Measurements from ENCODE around the gene APH1B.

Gene APH1B

DNA sequence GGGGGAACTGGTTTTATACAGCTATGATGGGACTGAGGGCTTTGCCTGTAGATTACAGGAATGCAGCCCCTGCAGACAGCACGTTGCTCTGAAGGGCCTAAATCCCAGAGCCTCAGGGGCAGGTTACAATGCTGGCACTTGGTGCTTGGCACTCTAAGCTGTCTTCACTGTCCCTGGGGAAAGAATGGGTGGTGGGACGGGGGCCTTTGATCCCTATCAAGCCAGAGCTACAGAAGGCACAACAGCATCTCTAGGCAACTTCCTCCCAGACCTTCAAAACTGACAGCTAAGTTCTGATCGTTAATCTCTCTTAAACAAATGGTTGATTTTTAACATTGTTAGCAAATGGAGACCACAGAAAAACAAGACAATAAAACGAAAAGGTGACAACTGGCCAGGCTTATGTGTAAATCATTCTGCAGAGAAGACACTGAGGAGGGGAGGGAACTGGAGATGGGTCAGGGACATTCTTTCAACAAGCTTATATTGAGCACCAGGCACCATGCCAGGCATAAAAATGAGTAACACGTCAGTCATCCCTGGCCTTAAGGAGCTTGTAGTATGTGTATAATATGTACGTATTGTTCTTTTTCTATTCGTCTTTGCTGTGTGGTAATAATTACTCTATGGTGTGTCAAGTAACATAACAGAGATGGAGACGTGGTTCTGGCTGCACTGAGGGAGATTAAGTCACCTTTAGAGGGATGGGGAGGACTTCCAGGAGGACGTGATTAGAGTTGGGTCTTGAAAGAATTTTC lies 55.1 kb downstream of the APH1B start:
- FAIRE-seq (no peak), DNase-seq (ENCODE audit: insufficient read length, low spot score) (no peak)
- TF ChIP-seq TAF1 (IDR thresholded peaks at IDR 0.05; ENCODE audit: low read depth, low read length) (no peak), POU2F2 (IDR thresholded peaks at IDR 0.05; ENCODE audit: low read depth, low read length) (no peak), SPI1 (IDR thresholded peaks at IDR 0.05; ENCODE audit: low read depth, low read length) (no peak)

DNA sequence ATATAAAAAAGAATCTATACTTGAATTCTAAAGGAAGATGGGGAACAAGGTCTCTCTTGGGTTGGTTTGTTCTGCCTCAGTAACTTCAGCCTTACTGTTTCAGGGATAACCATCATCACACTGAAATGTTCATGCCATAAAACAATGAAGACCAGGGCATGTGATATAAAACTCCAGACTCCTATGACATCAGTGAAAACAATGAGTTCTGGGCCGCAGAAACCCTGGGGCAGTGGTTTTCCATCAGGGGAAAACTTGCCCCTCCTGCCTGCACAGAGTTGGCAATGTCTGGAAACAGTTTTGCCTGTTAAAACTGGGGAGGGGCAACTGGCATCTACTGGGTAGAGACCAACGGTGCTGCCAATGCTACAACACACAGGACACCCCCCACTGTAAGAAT lies 57.4 kb downstream of the APH1B start:
- DNase-seq (ENCODE audit: insufficient read length, low spot score) (no peak), FAIRE-seq (no peak)
- TF ChIP-seq POLR2A (IDR thresholded peaks at IDR 0.05; ENCODE audit: low read depth, low read length) (no peak), TAF1 (IDR thresholded peaks at IDR 0.05; ENCODE audit: low read depth, low read length) (no peak), SPI1 (IDR thresholded peaks at IDR 0.05; ENCODE audit: low read depth, low read length) (no peak), POLR2AphosphoS5 (IDR thresholded peaks at IDR 0.05; ENCODE audit: low read depth, low read length) (no peak), POU2F2 (IDR thresholded peaks at IDR 0.05; ENCODE audit: low read depth, low read length) (no peak), PAX5 (IDR thresholded peaks at IDR 0.05; ENCODE audit: insufficient read depth, low read length, severe bottlenecking) (no peak)

DNA sequence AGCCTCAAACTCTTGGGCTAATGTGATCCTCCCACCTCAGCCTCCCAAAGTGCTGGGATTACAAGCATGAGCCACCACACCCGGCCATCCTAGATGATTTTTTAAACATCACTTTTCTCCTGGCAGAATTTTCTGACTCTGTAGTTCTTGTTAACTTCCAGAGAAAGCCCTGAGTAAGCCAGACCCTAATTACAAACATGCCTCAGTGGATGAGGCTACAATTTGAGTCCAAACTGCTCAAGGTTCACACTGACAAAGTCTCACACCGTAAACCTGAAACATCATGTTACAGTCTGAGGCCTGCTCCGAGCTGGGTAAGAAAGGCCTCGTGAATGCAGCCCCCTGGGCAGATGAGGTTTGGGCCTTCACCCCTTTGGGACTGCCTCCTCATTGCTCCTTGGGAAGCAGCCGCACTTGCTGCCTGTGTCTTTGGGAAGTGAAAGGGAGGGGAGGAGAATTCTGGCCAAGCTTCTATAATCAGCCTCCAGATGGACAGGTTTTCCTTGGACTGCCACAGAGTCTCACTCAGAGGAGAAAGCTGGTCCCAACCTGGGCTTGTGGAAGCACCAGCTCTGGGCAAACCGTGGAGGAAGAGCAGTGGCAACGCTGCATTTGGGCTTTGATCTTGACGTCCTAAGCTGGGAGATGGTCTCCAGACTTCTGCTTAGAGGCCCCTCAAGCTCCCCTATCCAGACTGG lies 58.3 kb downstream of the APH1B start:
- no peak for TF ChIP-seq SPI1 (IDR thresholded peaks at IDR 0.05; ENCODE audit: low read depth, low read length)
- no peak for TF ChIP-seq TAF1 (IDR thresholded peaks at IDR 0.05; ENCODE audit: low read depth, low read length)

DNA sequence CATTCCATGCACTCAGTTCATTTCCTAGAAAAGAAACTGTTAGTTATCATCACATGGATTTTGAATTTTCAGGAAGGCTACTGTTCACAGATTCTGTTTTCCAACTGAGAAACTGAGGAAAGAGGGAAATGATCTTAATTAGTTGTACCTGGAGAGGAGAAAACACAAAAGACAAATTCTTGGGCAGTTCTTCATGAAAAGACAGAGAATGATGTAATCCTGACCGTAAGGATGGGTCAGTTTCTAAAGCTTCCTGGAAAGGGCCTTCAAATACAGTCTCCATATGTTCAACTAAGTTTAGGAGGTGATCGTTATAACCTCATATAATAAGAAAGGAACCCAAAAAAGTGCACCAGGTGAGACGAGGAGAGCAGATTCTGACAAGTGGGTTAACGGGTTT lies 59.6 kb downstream of the APH1B start:
- DNase-seq (ENCODE audit: insufficient read length, low spot score) (no peak), FAIRE-seq (no peak)
- no peak for TF ChIP-seq POLR2AphosphoS5 (IDR thresholded peaks at IDR 0.05; ENCODE audit: low read depth, low read length)
- TF ChIP-seq POU2F2 (IDR thresholded peaks at IDR 0.05; ENCODE audit: low read depth, low read length), result no peak
- TF ChIP-seq PAX5 (IDR thresholded peaks at IDR 0.05; ENCODE audit: insufficient read depth, low read length, severe bottlenecking), result no peak
- TF ChIP-seq POLR2A (IDR thresholded peaks at IDR 0.05; ENCODE audit: low read depth, low read length), result no peak
- no peak for TF ChIP-seq SPI1 (IDR thresholded peaks at IDR 0.05; ENCODE audit: low read depth, low read length)
- no peak for TF ChIP-seq TAF1 (IDR thresholded peaks at IDR 0.05; ENCODE audit: low read depth, low read length)

More for the DNA sequence above, 58.3 kb downstream of the APH1B start:
- DNase-seq (ENCODE audit: insufficient read length, low spot score), result no peak
- FAIRE-seq, result no peak

DNA sequence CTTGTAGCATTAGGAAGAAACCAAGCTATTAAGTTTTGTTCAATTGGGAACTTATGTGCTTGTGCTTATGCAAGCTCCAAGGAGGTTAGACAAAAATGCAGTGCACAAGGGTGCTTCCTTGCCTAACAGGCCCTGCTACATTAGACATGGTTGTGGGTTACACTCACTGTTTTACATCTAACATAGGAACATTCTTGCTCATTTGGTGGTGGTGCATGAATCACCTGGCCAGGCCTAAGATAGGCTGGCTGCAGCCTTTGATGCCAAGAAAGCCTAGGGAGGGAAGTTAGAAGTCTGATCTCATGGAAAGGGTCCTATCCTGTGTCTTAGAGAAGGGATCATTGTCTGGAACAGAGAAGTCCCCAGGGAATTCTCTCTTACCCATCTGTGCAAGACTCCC lies 60.8 kb downstream of the APH1B start:
- DNase-seq (ENCODE audit: insufficient read length, low spot score) (no peak), FAIRE-seq (no peak)
- TF ChIP-seq TAF1 (IDR thresholded peaks at IDR 0.05; ENCODE audit: low read depth, low read length), result no peak

DNA sequence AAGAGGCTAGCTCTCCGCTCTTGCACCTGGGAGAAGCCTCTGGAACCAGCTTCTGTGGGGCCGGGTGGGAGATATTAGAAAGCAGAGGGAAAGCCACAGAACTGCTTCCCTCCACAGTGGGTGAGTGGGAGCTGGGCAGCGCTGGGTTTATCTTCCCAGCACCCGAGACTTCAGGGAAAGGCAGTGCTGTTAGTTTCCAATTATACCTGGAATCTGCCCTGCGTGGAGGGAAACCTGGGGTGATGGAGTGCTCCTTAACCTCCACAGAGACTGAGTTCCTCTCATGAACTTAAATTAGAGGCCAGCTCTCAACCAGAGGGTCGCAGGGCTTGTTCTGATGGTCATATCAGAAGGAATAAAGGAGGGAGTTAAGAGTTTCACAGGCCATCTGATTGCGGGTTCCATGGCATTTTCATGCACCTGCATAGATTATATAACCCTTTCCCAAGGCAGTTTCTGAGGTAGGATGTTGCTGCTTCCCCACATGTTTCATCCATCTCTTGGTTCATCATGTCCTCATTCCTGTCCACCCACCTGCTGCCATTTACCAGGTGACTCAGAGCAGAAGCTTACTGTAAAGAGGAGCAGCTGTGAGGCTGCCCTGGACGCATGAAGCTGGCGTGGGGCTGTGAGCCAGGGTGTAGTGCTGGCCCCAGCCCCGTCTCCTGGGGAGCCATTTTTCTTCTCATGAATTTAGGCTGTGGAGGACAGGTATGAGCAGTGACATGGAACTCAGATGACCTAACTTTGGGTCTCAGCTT lies 61.8 kb downstream of the APH1B start:
- TF ChIP-seq SPI1 (IDR thresholded peaks at IDR 0.05; ENCODE audit: low read depth, low read length) (no peak), POU2F2 (IDR thresholded peaks at IDR 0.05; ENCODE audit: low read depth, low read length) (no peak), TAF1 (IDR thresholded peaks at IDR 0.05; ENCODE audit: low read depth, low read length) (no peak), POLR2A (IDR thresholded peaks at IDR 0.05; ENCODE audit: low read depth, low read length) (no peak), POLR2AphosphoS5 (IDR thresholded peaks at IDR 0.05; ENCODE audit: low read depth, low read length) (no peak), PAX5 (IDR thresholded peaks at IDR 0.05; ENCODE audit: insufficient read depth, low read length, severe bottlenecking) (no peak)
- DNase-seq (ENCODE audit: insufficient read length, low spot score) (no peak), FAIRE-seq (no peak)

DNA sequence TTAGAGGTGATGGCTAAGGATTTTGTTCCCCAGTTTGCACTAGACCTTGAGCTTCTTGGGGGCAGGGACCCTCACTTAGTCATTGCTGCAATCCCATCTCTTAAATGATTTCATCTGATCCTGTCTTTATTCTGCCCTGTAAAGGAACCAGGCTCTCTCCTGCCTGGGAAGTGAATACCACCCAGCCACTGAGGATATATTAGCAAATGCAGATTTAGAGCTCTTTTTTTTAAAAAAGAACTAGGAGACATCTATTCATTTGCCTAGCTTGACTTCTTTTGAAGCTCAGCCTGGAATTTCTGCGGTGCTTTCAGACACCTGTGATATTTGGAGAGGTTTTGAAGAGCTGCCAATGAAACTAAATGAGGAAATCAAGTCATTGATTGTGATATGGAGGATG lies 62.4 kb downstream of the APH1B start:
- TF ChIP-seq SPI1 (IDR thresholded peaks at IDR 0.05; ENCODE audit: low read depth, low read length), result no peak
- TF ChIP-seq PAX5 (IDR thresholded peaks at IDR 0.05; ENCODE audit: insufficient read depth, low read length, severe bottlenecking), result no peak
- TF ChIP-seq POLR2A (IDR thresholded peaks at IDR 0.05; ENCODE audit: low read depth, low read length), result no peak
- no peak for TF ChIP-seq TAF1 (IDR thresholded peaks at IDR 0.05; ENCODE audit: low read depth, low read length)
- no peak for TF ChIP-seq POU2F2 (IDR thresholded peaks at IDR 0.05; ENCODE audit: low read depth, low read length)
- TF ChIP-seq POLR2AphosphoS5 (IDR thresholded peaks at IDR 0.05; ENCODE audit: low read depth, low read length), result no peak
- FAIRE-seq (no peak), DNase-seq (ENCODE audit: insufficient read length, low spot score) (no peak)

DNA sequence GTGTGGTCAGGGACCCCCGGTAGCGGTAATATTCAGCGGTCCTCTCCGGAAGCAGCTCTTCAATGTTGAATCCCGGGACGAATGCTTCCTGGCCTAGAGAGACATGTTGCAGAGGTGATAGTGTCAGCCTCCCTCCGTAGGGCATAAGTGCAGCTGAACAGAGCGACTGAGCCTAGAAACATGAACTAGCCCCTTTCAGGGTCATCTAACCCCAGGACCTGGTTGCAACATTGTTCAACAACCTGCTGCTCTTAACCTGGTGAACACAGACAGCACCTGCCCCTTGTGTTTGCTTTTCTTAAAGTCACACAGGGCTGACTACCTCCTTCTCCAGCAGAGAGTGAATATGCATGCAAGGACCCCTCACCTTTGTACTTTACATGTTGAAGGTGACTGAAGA lies 62.9 kb downstream of the APH1B start:
- TF ChIP-seq PAX5 (IDR thresholded peaks at IDR 0.05; ENCODE audit: insufficient read depth, low read length, severe bottlenecking), result no peak
- no peak for FAIRE-seq
- no peak for DNase-seq (ENCODE audit: insufficient read length, low spot score)

DNA sequence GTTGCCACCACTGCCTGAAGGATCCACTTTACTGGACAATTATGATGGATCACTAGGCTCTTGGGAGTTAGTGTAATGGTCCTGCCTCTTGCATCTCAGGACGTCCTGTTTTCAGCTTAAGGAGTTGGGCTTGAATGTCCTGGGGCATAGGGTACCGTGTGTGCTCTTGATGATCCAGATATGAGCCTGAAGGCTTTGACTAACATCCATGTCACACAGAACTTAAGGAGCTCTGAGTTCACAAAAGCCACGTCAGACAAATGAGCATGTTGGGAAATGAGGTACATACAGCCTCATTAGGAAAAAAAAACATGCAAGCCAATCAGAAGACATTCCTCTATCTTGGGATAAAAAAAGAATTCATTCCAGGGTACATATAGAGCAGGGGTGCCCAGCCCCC lies 63.5 kb downstream of the APH1B start:
- FAIRE-seq (no peak), DNase-seq (ENCODE audit: insufficient read length, low spot score) (no peak)
- TF ChIP-seq SPI1 (IDR thresholded peaks at IDR 0.05; ENCODE audit: low read depth, low read length) (no peak), POLR2AphosphoS5 (IDR thresholded peaks at IDR 0.05; ENCODE audit: low read depth, low read length) (no peak), POU2F2 (IDR thresholded peaks at IDR 0.05; ENCODE audit: low read depth, low read length) (no peak), POLR2A (IDR thresholded peaks at IDR 0.05; ENCODE audit: low read depth, low read length) (no peak), TAF1 (IDR thresholded peaks at IDR 0.05; ENCODE audit: low read depth, low read length) (no peak), PAX5 (IDR thresholded peaks at IDR 0.05; ENCODE audit: insufficient read depth, low read length, severe bottlenecking) (no peak)

DNA sequence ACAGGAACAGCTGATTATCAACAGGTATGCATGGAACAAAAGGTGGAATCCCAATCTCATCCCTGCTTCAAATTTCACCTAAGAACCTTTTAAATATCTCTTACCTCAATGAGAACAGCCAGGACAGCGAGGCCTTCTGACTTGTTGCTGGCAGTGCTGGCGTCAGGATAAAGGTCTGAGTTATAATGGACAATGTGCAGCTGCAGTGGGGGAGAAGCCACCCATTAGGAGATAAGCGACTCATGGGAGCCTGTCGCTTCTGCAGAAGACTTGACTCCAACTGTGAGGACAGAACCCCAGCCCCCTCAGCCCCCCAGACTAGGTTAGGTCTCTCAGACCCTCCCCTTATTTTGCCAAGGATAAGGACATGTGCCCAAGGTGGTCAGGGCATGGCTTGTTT lies 64.5 kb downstream of the APH1B start:
- FAIRE-seq, result no peak
- DNase-seq (ENCODE audit: insufficient read length, low spot score), result no peak
- TF ChIP-seq POLR2AphosphoS5 (IDR thresholded peaks at IDR 0.05; ENCODE audit: low read depth, low read length) (no peak), TAF1 (IDR thresholded peaks at IDR 0.05; ENCODE audit: low read depth, low read length) (no peak), PAX5 (IDR thresholded peaks at IDR 0.05; ENCODE audit: insufficient read depth, low read length, severe bottlenecking) (no peak), POU2F2 (IDR thresholded peaks at IDR 0.05; ENCODE audit: low read depth, low read length) (no peak), POLR2A (IDR thresholded peaks at IDR 0.05; ENCODE audit: low read depth, low read length) (no peak), SPI1 (IDR thresholded peaks at IDR 0.05; ENCODE audit: low read depth, low read length) (no peak)

Data from GM12891 (cell line).